Smooth muscle cell (in vitro differentiated cells): ENCODE data around the gene TLL2. TPM values are rescaled to one million over a fixed set of nuclear protein-coding genes. Genes with fewer than 3 reads are reported as not detected.

ENCODE experiments used
- DNase-seq: peaks from one replicate; lab custom pipeline; 2025; ENCODE audit not compliant: unreplicated experiment; lab: John Stamatoyannopoulos, UW
- H2AFZ ChIP-seq: fragments of 200-600 bp; sonication (generic); 2 replicates; pipeline ENCODE4 v1.6.0; 2016; ENCODE audit warnings: antibody characterized with exemption, low read depth, mild to moderate bottlenecking
- H3F3A ChIP-seq: fragments of 200-600 bp; sonication (generic); 2 replicates; pipeline ENCODE4 v1.6.0; 2017; ENCODE audit warnings: antibody characterized with exemption, low read depth
- H3K27ac ChIP-seq: fragments of 200-600 bp; sonication (generic); 2 replicates; pipeline ENCODE4 v1.5.1; 2016; ENCODE audit warnings: low read depth, mild to moderate bottlenecking
- H3K27me3 ChIP-seq: fragments of 200-600 bp; sonication (generic); 2 replicates; pipeline ENCODE4 v1.6.1; 2016; ENCODE audit warnings: low read depth, mild to moderate bottlenecking
- H3K36me3 ChIP-seq: fragments of 200-600 bp; sonication (generic); 2 replicates; pipeline ENCODE4 v1.5.1; 2016; ENCODE audit warnings: low read depth
- H3K4me1 ChIP-seq: fragments of 200-600 bp; sonication (generic); 2 replicates; pipeline ENCODE4 v1.5.1; 2016; ENCODE audit warnings: low read depth
- H3K4me2 ChIP-seq: fragments of 200-600 bp; sonication (generic); 2 replicates; pipeline ENCODE4 v1.6.0; 2016; ENCODE audit warnings: mild to moderate bottlenecking
- H3K4me3 ChIP-seq: fragments of 200-600 bp; sonication (generic); 2 replicates; pipeline ENCODE4 v1.5.1; 2016; ENCODE audit warnings: mild to moderate bottlenecking
- H3K79me2 ChIP-seq: fragments of 200-600 bp; sonication (generic); 2 replicates; pipeline ENCODE4 v1.6.0; 2016; ENCODE audit warnings: low read depth, mild to moderate bottlenecking
- H3K9ac ChIP-seq: fragments of 200-600 bp; sonication (generic); 2 replicates; pipeline ENCODE4 v1.6.0; 2016; ENCODE audit warnings: low read depth
- H3K9me3 ChIP-seq: fragments of 200-600 bp; sonication (generic); replicated peaks from 2 replicates; pipeline ENCODE4 v1.5.1; 2016; ENCODE audit warnings: low read depth
- H4K20me1 ChIP-seq: fragments of 200-600 bp; sonication (generic); 2 replicates; pipeline ENCODE4 v1.6.0; 2016; ENCODE audit warnings: low read depth
- WGBS: methylation state at CpG from one replicate; pipeline ENCODE4 v1.1.7; 2016; ENCODE audit warnings: low lambda C conversion rate; 5-methylcytosine and 5-hydroxymethylcytosine counted together
- polyA plus RNA-seq: library from polyadenylated mRNA; unstranded; fragments of >200 nt; fragmentation: Nextera tagmentation; extraction: Ambion mirVana; gene quantifications from 2 replicates; pipeline ENCODE4 v1.2.1, GENCODE V29; 2016
- total RNA-seq: library from RNA; depleted of rRNA; stranded (reverse); fragments of >200 nt; gene quantifications from 2 replicates; pipeline ENCODE4 v1.2.3, GENCODE V29; 2014
- TF ChIP-seq, protein P1 (sequence below): fragments of 200-600 bp; sonication (generic); IDR thresholded peaks from 2 replicates; pipeline ENCODE4 v1.5.1; 2017; ENCODE audit warnings: borderline replicate concordance, mild to moderate bottlenecking, antibody characterized with exemption; ENCODE audit not compliant: insufficient read depth, poor library complexity, severe bottlenecking

TLL2 gene
- total and polyA plus RNA-seq, 2 experiments from 2014 or later: 0.18 TPM; not detected in 1

DNA sequence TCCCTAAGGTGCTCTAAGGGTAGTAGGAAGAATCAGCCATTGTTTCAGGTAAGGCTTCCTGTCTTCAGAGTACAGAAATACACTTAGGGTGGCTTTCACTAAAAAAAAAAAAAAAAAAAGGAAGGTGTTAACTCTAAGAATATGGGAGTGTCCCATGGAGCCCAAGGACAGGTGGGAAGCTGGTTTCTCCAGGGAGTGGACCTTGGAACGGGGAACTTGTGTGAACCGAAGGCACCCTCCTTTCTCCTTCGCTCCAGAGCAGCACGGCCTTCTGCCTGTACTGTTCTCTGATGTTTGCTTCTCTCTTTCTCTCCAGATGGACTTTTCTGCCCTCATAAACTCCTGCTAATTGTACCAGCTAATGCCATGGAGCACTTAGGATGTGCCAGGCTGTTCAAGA is 161.1 kb downstream of the TLL2 start:
- Histone ChIP-seq H2AFZ (no peak overlapping the region), H3K27me3 (peaks cover 5% of the 10 kb centered on the region), H3K9ac (no peak overlapping the region), H3K9me3 (no peaks in the 10 kb centered on the region), H3K79me2 (no peaks in the 10 kb centered on the region), H3K4me3 (no peak overlapping the region), H3K4me1 (no peaks in the 10 kb centered on the region), H3K27ac (no peak overlapping the region), H3F3A (no peaks in the 10 kb centered on the region), H3K36me3 (no peaks in the 10 kb centered on the region), H3K4me2 (no peak overlapping the region), H4K20me1 (no peaks in the 10 kb centered on the region)
- WGBS: 71% methylated on average over 4 of the region's 4 CpGs
- DNase-seq: no peak
- TF ChIP-seq, protein P1, sequence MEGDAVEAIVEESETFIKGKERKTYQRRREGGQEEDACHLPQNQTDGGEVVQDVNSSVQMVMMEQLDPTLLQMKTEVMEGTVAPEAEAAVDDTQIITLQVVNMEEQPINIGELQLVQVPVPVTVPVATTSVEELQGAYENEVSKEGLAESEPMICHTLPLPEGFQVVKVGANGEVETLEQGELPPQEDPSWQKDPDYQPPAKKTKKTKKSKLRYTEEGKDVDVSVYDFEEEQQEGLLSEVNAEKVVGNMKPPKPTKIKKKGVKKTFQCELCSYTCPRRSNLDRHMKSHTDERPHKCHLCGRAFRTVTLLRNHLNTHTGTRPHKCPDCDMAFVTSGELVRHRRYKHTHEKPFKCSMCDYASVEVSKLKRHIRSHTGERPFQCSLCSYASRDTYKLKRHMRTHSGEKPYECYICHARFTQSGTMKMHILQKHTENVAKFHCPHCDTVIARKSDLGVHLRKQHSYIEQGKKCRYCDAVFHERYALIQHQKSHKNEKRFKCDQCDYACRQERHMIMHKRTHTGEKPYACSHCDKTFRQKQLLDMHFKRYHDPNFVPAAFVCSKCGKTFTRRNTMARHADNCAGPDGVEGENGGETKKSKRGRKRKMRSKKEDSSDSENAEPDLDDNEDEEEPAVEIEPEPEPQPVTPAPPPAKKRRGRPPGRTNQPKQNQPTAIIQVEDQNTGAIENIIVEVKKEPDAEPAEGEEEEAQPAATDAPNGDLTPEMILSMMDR: no peak

DNA sequence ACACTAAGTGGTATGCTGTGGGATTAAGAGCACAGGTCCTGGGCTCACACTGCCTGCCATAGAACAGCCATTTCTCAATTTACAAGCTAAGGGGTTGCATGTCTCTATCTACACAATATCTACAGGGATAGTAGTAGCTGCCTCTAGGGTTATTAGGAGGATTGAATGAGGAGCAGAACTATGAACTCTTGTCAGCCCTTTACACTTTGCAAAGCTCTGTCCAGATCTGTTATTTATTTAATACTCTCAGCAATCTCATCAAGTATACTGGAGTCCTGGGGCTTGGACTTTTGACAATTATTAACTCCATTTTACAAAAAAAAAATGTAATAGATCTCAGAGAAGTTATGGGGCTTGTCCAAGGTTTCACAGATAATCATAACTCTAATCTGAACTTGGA is 161.7 kb downstream of the TLL2 start:
- Histone ChIP-seq H3K27ac (no peak overlapping the region), H2AFZ (no peak overlapping the region), H3K4me1 (no peaks in the 10 kb centered on the region), H3K36me3 (no peaks in the 10 kb centered on the region), H3F3A (no peaks in the 10 kb centered on the region), H4K20me1 (no peaks in the 10 kb centered on the region), H3K27me3 (peaks cover 5% of the 10 kb centered on the region), H3K79me2 (no peaks in the 10 kb centered on the region), H3K4me3 (no peak overlapping the region), H3K9me3 (no peaks in the 10 kb centered on the region), H3K9ac (no peak overlapping the region), H3K4me2 (no peak overlapping the region)
- no peak for DNase-seq
- TF ChIP-seq, protein P1: no peak

DNA sequence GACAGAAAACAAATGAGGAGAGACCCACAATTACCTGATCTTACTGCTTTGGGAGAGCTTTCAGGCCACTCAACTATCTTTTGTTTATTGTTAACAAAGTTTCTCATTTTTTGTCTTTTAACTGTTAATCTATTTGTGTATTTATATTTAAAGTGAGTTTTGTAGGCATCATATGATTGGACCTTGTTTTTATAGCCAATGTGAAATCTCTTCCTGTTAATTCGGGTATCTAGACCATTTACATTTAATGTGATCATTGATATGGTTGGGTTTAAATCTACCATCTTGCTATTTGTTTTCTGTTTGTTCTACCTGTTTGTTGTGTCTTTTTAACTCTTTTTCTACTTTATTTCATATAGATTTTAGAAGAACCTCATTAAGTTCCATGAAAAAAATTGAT is 167.4 kb downstream of the TLL2 start:
- H3K27ac ChIP-seq: no peak overlapping the region
- H3K79me2 ChIP-seq: no peaks in the 10 kb centered on the region
- no peaks in the 10 kb centered on the region for H3F3A ChIP-seq
- no peak for DNase-seq
- H2AFZ ChIP-seq: no peak overlapping the region
- TF ChIP-seq, protein P1: no peak
- no peak overlapping the region for H3K9ac ChIP-seq
- no peaks in the 10 kb centered on the region for H3K9me3 ChIP-seq
- no peaks in the 10 kb centered on the region for H3K36me3 ChIP-seq
- peaks cover 5% of the 10 kb centered on the region for H3K4me1 ChIP-seq
- no peak overlapping the region for H3K4me3 ChIP-seq
- WGBS: 87% methylated on average over 1 of the region's 1 CpG
- H3K4me2 ChIP-seq: no peak overlapping the region
- no peaks in the 10 kb centered on the region for H4K20me1 ChIP-seq
- H3K27me3 ChIP-seq: no peaks in the 10 kb centered on the region

DNA sequence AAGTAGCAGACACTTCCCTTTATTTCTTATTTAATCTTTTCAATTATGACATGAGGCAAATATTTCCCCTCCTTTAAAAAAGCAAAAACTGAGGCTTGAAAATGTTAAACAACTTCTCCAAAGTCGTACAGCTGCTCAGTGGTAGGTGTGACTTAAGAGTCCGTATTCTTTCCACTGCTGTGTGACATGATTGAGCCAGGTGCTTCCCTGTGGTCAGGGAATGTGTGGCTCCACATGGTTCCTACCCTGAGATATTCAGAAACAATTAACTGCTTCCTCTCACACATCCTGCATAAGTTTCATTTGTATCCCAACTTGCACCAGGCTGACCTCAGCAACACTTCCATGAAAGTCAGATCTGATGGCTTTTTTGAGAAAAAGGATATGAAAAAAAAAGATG is 168.5 kb downstream of the TLL2 start:
- H4K20me1 ChIP-seq: no peaks in the 10 kb centered on the region
- peaks cover 11% of the 10 kb centered on the region for H3K4me1 ChIP-seq
- H3K9me3 ChIP-seq: no peaks in the 10 kb centered on the region
- no peaks in the 10 kb centered on the region for H3F3A ChIP-seq
- H3K79me2 ChIP-seq: no peaks in the 10 kb centered on the region
- TF ChIP-seq, protein P1: no peak
- no peak overlapping the region for H2AFZ ChIP-seq
- no peak overlapping the region for H3K27ac ChIP-seq
- H3K36me3 ChIP-seq: no peaks in the 10 kb centered on the region
- no peaks in the 10 kb centered on the region for H3K27me3 ChIP-seq
- WGBS: 63% methylated on average over 2 of the region's 2 CpGs
- H3K9ac ChIP-seq: no peak overlapping the region
- DNase-seq: no peak
- no peak overlapping the region for H3K4me3 ChIP-seq
- no peak overlapping the region for H3K4me2 ChIP-seq
